Measurements from ENCODE around the gene LBR.

DNA sequence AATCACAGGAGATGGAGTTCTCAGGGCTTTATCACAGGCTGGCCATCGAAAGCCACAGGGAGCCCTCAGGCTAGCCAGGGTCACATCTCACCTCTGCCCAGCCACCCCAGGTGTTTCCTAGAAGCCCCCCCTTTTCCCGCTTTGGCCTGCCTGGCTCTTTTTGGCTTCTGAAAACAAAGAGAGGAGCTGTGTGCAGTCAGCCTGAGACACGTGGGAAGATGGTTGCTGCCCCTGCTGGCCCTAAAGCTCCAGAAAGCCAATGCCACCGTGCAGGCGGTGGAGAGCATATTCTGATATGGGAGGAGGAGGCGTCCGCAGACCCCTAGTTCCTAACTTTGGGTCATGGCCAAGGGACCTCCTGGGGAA, 18.7 kb upstream of the LBR start:
- TF ChIP-seq, protein P1, sequence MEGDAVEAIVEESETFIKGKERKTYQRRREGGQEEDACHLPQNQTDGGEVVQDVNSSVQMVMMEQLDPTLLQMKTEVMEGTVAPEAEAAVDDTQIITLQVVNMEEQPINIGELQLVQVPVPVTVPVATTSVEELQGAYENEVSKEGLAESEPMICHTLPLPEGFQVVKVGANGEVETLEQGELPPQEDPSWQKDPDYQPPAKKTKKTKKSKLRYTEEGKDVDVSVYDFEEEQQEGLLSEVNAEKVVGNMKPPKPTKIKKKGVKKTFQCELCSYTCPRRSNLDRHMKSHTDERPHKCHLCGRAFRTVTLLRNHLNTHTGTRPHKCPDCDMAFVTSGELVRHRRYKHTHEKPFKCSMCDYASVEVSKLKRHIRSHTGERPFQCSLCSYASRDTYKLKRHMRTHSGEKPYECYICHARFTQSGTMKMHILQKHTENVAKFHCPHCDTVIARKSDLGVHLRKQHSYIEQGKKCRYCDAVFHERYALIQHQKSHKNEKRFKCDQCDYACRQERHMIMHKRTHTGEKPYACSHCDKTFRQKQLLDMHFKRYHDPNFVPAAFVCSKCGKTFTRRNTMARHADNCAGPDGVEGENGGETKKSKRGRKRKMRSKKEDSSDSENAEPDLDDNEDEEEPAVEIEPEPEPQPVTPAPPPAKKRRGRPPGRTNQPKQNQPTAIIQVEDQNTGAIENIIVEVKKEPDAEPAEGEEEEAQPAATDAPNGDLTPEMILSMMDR (IDR thresholded peaks at IDR 0.05): no peak
- no peak for TF ChIP-seq POLR2A (IDR thresholded peaks at IDR 0.05)
